NCI-H187 treated with DMSO at 0.1 percent for 48 hours (cell line): ENCODE data around the gene GRIFIN.
"Not testable (repeated sequence)": the region's sequence is repeated elsewhere in the genome, so short reads cannot be mapped to it uniquely, and the experiment has no call there.

Experiments
- DNase-seq: peaks from one replicate; lab custom pipeline; 2025; lab: John Stamatoyannopoulos, UW

Gene GRIFIN

DNA sequence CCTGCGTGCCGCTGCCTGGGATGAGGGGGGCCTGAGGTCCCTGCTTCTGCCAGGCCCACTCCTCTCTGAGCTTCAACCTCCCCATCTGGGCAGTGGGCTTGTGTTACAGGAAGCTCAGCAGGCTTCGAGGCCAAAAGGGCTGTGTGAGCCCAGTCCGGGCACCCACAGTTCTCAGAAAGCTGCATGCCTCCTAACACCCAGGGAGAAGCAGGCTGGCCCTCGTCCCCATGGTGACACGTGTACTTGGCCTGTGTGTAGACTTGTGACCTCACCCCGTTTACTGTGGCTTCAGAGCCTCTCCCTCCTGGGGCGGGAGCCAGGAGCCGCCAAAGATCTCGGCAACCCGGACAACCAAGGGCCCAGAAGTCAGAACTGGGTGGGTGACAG is 2.2 kb upstream of the GRIFIN start:
- no peak for DNase-seq

DNA sequence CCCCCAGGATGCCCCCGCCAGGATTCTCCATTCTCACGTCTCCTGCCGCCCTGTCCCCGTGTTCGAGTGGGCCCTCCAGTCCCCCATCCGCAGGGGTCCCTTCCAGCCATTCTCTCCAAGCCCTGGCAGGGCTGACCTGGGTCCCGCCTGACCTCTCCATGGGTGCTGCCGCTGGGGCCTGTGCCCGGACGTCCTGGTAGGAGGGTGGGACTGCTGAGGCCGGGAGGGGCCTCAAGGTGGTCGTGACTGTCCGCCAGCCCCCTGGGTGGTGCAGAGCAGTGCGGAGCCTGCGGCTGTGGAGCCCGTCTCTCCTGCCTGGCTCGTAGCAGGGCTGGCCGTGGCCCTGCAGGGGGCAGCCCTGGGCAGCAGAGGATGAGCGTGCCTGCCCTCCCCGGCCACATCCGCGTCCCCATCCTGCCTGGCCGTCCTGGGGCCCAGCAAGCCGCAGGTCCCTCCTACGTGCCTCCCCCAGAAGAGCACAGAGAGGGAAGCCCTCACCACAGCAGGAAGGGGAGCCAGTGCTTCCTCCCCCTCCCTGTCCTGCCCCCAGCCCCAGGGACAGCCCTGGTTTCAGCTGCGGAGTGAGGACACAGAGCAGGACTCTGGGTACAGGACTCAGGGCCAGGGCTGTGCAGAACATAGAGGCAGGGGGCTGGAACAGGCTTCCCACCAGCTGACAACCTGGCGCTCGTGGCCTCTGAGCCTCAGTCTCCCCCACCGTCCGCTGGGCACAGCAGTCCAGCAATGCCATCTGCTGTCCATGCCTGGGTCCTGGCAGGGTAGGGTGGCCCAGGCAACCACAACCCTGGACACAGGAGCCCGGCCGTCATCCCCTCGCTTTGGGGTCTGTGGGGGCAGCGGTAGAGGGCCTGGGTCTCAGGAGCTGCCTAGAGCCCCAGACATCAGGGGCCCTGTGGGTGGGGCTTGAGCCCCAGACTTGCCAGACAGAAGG is 1.5 kb upstream of the GRIFIN start:
- no peak for DNase-seq

DNA sequence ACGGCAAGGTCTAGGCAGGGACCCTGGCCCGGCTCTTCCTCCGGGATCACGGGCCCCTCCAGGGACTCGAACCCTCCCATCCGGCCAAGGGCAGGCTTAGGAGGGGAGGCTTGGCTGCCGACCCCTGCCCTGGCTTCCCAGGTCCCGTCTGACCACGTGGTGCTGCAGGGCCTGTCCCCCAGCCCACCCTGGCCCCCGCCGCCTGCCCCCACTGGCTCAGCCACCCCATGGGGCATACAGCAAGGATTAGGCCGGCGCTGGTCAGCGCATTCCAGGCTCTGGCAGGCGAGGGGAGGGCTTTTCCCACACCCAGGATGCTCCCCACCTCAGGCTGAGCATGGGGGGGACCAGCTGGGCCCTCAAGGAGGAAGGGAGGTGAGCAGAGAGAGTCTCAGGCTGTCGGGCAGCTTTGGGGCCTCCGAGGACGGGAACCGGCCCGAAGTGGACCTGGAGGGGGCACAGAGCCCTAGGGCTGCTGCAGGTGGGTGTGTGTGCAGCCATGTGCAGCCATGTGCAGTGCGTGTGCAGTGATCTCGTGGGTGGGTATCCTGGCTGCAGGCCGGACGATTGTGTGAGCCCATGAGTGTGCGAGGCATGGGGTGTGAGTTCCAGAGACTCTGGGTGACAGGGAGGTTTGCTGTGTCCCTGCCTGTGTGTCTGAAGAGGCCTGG is 713 bp upstream of the GRIFIN start:
- DNase-seq = no peak

DNA sequence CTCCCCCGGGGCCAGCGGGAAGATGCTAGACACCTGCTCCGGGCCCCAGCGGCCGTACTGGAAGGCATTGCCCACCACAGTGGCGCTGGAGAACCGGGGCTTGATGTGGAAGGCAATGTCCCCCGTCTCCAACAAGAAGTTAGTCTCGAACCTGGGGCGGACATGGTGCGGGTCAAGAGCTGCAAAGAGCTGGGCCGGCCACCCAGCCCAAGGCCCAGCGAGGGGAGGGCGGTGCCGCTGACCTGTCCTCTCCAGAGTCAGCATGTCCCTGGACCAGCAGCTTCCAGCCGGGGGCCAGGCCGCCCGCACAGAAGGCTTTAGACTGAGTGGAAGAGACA is 551 bp downstream of the GRIFIN start:
- DNase-seq = no peak

DNA sequence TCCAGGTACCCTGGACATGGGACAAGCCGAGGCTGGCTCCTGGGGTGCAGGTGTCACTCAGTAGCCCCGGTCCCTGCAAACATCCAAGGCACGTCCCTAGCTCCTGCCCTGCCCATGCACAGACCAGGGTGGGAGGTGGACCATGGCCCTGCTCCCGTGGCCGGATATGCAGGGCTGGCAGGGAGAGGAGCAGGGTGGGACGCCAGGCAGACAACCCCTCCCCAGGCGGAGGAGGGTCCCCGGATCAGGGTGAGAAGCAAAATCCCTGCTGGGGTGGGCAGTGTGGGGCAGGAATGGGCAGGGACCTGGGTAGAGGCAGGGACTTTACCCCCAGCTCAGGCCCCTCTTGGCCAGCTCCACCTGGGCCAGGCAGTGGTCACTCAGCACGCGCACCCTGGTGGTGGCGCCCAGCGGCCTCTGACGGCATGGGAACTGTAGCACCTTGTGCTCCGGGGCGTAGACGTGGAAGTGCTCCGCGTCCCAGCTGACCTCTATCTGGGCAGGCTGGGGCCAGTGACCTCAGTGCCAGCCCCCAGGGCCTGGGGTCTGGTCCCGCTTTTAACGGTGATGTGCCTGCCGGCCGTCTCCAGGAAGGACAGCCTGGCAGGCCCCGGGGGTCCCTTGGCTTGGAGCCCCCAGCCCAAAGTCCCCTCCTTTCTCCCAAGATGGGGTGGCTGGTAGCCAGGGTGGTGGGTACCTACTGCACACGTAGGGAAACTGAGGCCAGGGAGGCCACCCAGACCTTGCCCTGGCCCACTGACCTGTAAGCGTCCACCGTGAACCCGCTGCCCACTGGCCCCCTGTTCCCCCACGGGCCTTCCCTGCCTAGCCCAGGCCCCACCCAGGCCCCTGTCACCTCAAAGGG is 1.2 kb downstream of the GRIFIN start:
- DNase-seq = no peak

DNA sequence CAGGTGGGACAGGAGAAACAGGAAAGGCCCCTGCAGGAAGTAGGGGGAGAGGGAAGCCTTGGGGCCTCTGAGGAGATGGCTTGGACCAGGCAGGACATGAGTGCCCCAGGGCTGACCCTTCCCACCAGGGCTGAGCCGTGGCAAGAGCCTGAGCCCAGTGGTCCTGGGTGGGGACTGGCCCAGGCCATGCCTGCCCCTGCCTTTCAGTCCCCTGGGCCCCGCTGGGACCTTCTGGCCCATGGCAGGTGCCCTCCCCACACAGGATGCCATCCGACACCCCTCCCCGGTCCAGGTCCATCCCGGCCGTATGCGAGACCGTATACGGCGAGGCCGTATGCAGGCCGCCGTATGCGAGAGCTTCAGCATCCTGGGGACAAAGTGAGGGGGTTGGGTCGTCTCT is 2.0 kb downstream of the GRIFIN start:
- no peak for DNase-seq

DNA sequence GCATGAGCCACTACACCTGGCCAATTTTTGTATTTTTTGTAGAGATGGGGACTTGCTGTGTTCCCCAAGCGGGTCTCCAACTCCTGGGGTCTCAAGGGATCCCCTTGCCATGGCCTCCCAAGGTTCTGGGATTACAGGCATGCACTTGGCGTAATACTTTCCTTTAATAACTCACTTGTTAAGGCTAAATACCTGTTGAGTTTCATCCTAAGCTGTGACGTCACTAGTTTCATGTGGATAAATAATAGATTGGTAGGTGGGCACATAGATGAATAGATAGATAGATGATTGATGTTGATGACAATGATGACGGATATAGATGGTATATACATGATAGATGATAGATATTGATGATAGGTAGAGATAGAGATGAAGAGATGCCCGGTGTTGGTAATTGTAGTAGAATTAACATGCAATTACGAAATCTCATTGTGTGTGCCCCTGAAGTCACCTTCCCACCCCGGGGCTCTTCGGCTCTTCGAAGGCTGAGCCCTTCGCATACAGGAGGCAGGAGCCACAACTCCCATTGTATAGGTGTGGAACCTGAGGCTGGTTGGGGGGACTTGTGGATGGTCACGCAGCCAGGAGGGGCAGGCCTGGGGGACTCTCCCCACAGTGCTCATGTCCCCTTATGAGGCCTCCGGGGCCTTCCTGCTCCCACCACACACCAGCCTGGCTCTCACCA is 2.6 kb downstream of the GRIFIN start:
- DNase-seq = no peak

DNA sequence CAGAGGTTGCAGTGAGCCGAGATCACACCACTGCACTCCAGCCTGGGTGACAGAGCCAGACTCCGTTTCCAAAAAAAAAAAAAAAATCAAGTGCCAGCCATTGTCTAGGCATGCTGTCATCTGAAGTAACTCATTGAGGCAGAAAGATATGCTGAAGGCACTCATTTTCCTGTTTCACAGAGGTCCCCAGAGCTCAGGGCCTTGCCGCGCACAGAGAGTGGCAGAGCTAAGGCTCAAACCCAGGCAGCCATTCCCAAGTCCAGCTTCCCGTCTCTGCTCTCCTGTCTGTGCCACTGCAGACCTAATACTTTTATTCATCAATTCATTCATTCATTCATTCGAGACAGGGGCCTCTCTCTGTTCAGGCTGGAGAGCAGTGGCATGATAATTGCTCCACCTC is 3.5 kb downstream of the GRIFIN start:
- no peak for DNase-seq

DNA sequence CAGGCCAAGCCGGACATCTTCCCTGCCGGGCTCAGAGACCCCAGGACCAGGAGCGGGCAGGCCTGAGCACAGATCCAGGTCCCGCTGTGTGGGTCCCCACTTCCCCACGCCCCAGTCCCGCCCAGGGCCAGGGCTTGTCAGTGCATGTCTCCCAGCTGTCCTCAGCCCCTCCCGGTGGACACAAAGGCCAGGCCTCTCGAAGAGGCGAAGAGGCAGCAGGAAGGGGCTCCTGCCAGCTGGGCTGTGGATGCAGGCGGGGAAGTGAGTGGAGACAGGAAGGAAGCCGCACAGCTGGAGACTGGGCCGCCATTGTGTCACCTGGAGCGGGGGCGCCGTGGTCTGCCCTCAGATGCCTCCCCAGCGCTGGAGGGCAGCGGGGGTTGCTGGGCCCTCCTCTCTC is 4.8 kb downstream of the GRIFIN start:
- DNase-seq = no peak

DNA sequence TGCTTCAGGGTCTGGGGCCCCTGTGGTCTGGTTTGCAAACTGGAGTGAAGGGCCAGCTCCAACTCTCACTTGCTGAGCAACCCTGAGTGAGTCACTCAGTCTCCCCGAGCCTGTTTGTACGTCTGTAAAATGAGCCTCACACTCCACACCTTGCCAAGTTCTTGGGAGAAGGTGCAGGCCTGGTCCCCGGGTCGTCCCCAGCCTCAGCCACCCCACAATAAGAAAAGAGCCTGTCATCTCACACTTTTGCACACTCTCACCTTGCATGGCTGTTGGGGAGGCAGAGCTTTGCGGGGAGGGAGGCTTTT is 5.2 kb downstream of the GRIFIN start:
- no peak for DNase-seq

DNA sequence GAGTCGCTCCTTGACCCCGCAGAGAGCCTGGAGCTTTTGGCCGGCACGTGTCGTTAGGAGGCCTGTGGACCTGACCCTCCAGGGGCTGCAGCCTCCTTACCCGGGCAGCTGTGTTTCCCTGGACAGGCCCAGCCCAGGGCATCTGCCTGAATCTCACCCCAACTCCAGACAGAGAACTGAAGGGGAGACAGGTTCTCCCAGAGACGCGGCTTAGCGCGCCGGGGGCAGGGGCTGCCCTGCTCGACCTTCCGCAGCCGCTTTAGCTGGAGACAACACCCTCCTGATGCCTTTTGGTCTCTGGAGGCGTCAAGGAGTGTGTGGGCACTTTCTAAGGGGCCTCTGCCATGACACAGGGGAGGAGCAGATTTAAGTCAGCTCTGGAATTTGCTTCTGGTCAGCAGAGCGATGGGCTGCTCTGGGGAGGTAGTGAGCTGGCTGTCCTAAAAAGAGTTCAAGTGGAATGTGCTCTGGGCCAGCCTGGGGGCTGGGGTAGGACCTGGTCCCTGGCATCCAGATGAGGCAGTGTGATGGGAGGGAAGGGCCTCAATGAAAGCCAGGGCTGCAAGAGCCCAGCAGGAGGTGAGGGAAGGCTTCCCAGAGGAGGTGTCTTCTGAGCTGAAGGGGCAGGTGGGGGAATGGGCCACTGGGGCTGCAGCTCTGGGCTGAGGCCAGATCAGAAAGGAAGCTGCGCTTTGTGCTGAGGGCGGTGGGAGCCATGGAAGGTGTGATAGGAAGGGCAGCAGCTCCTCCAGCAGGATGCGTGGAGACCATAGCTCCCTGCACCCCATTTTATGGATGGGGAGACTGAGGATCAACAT is 5.8 kb downstream of the GRIFIN start:
- DNase-seq = no peak

DNA sequence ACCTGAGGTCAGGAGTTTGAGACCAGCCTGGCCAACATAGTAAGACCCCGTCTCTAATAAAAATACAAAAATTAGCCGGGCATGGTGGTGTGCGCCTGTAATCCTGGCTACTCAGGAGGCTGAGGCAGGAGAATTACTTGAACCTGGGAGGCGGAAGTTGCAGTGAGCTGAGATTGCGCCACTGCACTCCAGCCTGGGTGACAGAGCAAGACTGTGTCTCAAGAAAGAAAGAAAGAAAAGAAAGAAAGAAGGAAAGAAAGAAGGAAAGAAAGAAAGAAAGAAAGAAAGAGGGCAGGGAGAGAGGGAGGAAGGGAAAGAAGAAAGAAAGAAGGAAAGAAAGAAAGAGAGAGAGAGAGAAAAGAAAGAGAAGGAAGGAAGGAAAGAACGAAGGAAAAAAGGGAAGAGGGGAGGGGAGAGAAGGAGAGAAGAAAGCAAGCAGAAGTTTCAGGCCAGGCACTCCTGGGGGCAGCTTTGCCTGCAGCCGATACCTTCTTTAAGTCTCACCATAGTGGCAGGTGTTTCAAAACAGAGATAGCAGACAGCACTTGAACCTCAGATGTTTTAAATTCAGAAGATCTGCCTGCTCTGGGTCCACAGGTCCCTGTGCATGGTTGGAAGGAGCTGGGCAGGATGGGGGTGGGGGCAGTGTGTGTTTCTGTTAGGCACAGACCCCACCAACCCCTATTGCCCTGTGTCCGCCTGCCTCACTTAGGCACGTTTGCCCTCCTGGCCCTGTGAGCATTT is 6.6 kb downstream of the GRIFIN start:
- DNase-seq = not testable (repeated sequence)

DNA sequence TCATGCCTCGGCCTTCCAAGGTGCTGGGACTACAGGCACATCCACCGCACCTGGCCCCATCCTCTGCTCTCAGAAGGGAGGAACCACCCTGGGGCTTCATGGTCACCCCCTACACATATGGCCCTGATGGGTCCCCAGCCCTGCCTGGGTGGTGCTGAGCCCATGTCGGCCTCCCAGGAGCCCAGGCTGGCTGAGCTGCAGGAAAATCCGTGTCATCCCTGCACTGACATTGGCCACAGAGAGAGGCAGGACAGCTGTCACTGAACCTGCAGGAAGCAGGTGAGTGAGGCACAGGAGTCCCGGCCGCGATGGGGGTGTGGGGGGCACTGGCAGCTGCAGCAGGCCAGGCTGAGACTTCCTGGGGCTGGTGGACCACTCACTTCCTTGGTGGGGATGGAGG is 8.0 kb downstream of the GRIFIN start:
- no peak for DNase-seq

DNA sequence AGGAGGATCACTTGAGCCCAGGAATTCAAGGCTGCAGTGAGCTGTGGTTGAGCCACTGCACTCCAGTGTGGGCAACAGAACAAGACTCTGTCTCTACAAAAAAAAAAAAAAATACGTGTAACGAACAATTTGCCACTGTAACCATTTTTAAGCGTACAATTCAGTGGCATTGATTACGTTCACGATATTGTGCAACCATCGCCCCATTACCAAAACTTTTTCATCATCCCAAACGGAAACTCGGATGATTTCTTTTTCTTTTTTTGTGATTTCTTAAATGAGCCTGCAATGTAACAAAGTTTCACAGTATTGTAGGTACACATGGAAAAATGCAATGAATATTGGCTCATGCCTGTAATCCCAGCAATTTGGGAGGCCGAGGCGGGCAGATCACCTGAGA is 9.5 kb downstream of the GRIFIN start:
- no peak for DNase-seq

DNA sequence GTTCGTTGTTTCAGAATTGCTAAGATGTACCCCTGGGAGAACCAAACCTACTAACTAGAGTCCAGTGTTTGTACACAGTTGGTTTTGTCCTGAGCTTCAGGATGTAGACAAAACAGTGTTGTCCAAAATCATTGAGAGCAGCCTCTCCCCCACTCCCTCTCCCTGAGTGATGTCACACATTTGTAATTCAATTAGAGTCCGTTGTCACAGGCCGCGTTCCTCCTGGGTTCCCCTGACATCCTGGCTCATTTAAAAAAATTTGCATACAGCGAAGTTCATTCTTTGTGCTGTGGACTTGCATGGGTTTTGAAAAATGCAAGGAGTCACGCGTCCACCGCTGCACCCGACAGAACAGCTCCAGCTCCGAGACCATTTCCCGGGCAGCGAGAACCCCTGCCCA is 10.3 kb downstream of the GRIFIN start:
- no peak for DNase-seq

DNA sequence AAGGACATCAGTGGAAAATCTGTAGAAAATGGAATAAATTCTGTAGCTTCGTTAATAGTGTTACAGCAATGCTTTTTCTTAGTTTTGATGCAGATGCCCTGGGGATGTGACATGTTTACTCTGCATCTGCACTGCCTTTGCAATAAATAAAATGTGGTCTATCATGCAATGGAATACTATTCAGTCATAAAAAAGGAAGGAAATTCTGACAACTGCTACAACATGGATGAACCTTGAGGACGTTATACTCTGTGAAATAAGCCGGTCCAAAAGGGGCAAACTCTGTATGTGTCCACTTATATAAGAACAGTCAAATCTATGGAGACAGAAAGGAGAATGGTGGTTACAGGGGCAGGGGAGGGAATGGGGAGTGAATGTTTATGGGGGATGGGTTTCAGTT is 13.5 kb downstream of the GRIFIN start:
- DNase-seq = no peak

DNA sequence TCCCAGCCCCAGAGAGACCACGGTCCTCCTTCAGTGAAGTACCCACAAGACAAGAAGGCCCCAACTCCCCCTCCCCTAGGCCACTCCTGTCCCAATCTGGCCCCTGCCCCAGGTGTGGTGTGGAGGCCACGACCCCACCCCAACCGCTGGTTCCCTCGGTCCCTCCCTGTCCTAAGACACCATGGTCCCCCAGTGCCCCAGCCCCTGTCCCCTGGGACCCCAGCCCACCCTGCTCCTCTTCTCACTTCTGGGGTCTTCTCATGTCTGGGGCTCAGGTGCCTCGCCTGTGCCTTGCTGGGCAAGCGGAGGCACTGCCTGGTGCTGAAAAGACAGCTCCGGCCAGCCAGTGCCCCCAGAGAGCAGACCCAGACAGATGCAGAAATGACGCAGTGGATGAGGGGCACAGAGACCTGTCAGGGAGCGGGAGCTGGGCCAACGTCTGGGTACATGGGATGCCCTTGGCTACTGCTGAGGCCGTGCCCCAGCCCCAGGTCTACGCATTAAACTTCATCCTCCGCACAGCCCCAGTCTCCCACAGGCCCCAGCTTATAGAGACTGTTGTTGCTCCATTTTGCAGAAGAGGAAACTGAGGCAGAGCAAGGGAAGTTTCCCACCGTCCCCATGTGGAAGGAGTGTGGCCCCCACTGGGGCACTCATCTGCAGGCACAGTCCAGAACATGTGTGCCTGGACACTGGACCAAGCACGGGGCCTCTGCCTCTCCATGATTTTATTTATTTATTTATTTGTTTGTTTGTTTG is 14.8 kb downstream of the GRIFIN start:
- DNase-seq = no peak

DNA sequence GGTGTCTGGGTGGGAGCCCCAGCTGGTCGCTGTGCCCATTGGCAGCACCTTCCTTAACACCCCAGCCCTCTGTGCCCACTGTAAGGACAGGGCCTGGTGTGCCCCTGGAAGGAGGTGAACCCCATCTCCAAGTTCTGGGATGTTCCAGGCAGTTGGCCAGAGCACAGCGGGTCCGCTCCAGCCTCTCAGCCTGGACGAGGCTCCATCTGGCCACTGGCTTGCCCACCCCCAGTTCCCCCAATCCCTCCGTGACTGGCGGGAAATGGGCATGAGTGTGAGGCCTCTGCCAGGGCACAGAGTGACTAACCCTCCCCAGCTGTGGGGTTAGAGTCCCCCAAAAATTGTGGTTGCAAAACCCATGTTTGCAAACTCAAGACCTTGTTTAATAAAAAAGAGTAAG is 15.6 kb downstream of the GRIFIN start:
- DNase-seq = no peak

DNA sequence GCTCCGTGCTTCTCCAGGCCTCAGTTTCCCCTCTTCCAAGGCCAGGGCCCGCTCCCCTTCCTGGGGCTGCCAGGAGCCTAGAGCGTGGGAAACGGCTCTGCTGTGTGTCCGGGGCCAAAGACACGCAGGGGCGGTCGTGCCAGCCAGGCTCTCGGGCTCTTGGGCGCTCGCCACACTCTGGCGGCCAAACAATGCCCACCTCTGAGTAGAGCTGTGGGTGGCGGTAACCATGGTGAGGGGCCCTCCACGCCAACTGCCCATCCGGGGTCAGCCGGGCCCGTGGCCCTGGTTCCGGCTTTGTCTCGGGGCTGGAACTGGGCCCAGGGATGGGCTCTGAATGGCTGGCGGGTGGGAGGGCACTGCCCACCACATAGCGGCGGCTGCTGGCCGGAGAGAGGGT is 16.0 kb downstream of the GRIFIN start:
- DNase-seq = no peak

DNA sequence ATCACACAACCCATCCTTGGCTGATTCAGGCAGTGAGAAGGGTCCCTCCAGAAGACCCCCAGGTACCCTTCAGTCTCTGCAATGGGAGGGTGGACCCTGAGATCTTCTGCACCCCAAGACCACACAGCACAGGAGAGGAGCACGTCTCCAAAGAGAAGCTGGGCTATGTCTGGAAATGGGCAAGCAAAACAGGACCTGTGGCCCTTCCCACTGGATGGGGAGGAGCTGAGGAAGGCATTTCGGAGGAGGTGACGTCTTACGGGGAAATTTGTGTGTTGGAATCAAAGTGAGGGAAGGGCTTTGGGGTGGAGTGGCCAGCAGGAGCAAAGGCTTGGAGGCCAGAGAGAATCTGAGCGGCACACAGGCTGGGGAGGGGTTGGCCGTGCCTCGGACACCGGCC is 16.5 kb downstream of the GRIFIN start:
- no peak for DNase-seq
